Activated T-helper 17 cell treated with anti-CD3 and anti-CD28 coated beads, Interleukin-2, amount 50 U/mL, for 72 hours (primary cell): ENCODE measurements around the gene MOB1A. TPM values are rescaled to one million over a fixed set of nuclear protein-coding genes. Genes with fewer than 3 reads are reported as not detected.

Experiments used
- ATAC-seq: fragments of 150-1000 bp; cut with Tn5 transposase; replicated peaks from 2 replicates; pipeline ENCODE4 v1.10.0; 2021; ENCODE audit warnings: mild to moderate bottlenecking, moderate library complexity
- H3K27ac Mint-ChIP-seq: one replicate; pipeline ENCODE4 v1.8.0; 2022; ENCODE audit warnings: mixed read lengths
- H3K27me3 Mint-ChIP-seq: one replicate; pipeline ENCODE4 v1.8.0; 2022; ENCODE audit warnings: mixed read lengths
- H3K36me3 Mint-ChIP-seq: one replicate; pipeline ENCODE4 v1.8.0; 2022; ENCODE audit warnings: low read depth, mild to moderate bottlenecking, mixed read lengths
- H3K4me1 Mint-ChIP-seq: one replicate; pipeline ENCODE4 v1.8.0; 2022; ENCODE audit warnings: mixed read lengths
- H3K4me3 Mint-ChIP-seq: one replicate; pipeline ENCODE4 v1.8.0; 2022; ENCODE audit warnings: mild to moderate bottlenecking, mixed read lengths
- H3K9me3 Mint-ChIP-seq: one replicate; pipeline ENCODE4 v1.8.0; 2022; ENCODE audit warnings: mixed read lengths
- total RNA-seq, 2 donors: library from RNA; stranded (reverse); gene quantifications; one replicate each; pipeline ENCODE4 v1.2.3, GENCODE V29; 2022

The MOB1A gene
- total RNA-seq, 2 donors from 2014 or later: 155 to 159 TPM

GRCh38 chr2:74205596-74205995 is 26.9 kb upstream of the MOB1A start:
- H3K4me1 Mint-ChIP-seq: peaks cover 37% of the 10 kb centered on the region
- peak overlapping the region; percentile 92 for H3K4me3 Mint-ChIP-seq
- H3K27me3 Mint-ChIP-seq: no peaks in the 10 kb centered on the region
- no peaks in the 10 kb centered on the region for H3K9me3 Mint-ChIP-seq
- peak; percentile 62 for ATAC-seq
- H3K36me3 Mint-ChIP-seq: peaks cover 100% of the 10 kb centered on the region
- peak overlapping the region; percentile 85 for H3K27ac Mint-ChIP-seq

GRCh38 chr2:74205113-74205512 is 26.4 kb upstream of the MOB1A start:
- H3K4me3 Mint-ChIP-seq: peak overlapping the region; percentile 92
- H3K9me3 Mint-ChIP-seq: no peaks in the 10 kb centered on the region
- no peaks in the 10 kb centered on the region for H3K27me3 Mint-ChIP-seq
- H3K36me3 Mint-ChIP-seq: peaks cover 100% of the 10 kb centered on the region
- ATAC-seq: no peak
- H3K27ac Mint-ChIP-seq: peak overlapping the region; percentile 85
- peaks cover 37% of the 10 kb centered on the region for H3K4me1 Mint-ChIP-seq

- H3K27ac Mint-ChIP-seq: peak overlapping the region; percentile 85
- peak overlapping the region; percentile 92 for H3K4me3 Mint-ChIP-seq
- peaks cover 37% of the 10 kb centered on the region for H3K4me1 Mint-ChIP-seq
- H3K36me3 Mint-ChIP-seq: peaks cover 100% of the 10 kb centered on the region
- no peak for ATAC-seq
- H3K27me3 Mint-ChIP-seq: no peaks in the 10 kb centered on the region
- H3K9me3 Mint-ChIP-seq: no peaks in the 10 kb centered on the region
Observed at GRCh38 chr2:74204436-74204835, 25.8 kb upstream of the MOB1A start.

GRCh38 chr2:74201596-74201995 is 22.9 kb upstream of the MOB1A start:
- Mint-ChIP-seq H3K4me1 (peaks cover 38% of the 10 kb centered on the region), H3K36me3 (peaks cover 84% of the 10 kb centered on the region), H3K4me3 (peak overlapping the region; percentile 92), H3K27me3 (no peaks in the 10 kb centered on the region), H3K27ac (peak overlapping the region; percentile 97), H3K9me3 (no peaks in the 10 kb centered on the region)
- ATAC-seq: no peak

GRCh38 chr2:74201196-74201595 is 22.5 kb upstream of the MOB1A start:
- ATAC-seq: no peak
- Mint-ChIP-seq H3K36me3 (peaks cover 80% of the 10 kb centered on the region), H3K4me1 (peaks cover 38% of the 10 kb centered on the region), H3K4me3 (peak overlapping the region; percentile 92), H3K27ac (peak overlapping the region; percentile 97), H3K27me3 (no peaks in the 10 kb centered on the region), H3K9me3 (no peaks in the 10 kb centered on the region)

GRCh38 chr2:74199871-74200305 is 21.2 kb upstream of the MOB1A start:
- H3K36me3 Mint-ChIP-seq: peaks cover 67% of the 10 kb centered on the region
- H3K4me1 Mint-ChIP-seq: peaks cover 30% of the 10 kb centered on the region
- peak overlapping the region; percentile 97 for H3K27ac Mint-ChIP-seq
- no peaks in the 10 kb centered on the region for H3K27me3 Mint-ChIP-seq
- H3K4me3 Mint-ChIP-seq: peak overlapping the region; percentile 92
- no peaks in the 10 kb centered on the region for H3K9me3 Mint-ChIP-seq
- ATAC-seq: peak; percentile 11

GRCh38 chr2:74199275-74199701 is 20.6 kb upstream of the MOB1A start:
- no peak for ATAC-seq
- H3K27me3 Mint-ChIP-seq: no peaks in the 10 kb centered on the region
- H3K4me1 Mint-ChIP-seq: peaks cover 24% of the 10 kb centered on the region
- H3K4me3 Mint-ChIP-seq: peak overlapping the region; percentile 92
- peak overlapping the region; percentile 97 for H3K27ac Mint-ChIP-seq
- H3K9me3 Mint-ChIP-seq: no peaks in the 10 kb centered on the region
- peaks cover 61% of the 10 kb centered on the region for H3K36me3 Mint-ChIP-seq

- peak; percentile 92 for ATAC-seq
- no peaks in the 10 kb centered on the region for H3K9me3 Mint-ChIP-seq
- H3K36me3 Mint-ChIP-seq: peaks cover 55% of the 10 kb centered on the region
- H3K27me3 Mint-ChIP-seq: no peaks in the 10 kb centered on the region
- peaks cover 20% of the 10 kb centered on the region for H3K4me1 Mint-ChIP-seq
- peak within 1 kb of the TSS; percentile 97 for H3K27ac Mint-ChIP-seq
- peak within 1 kb of the TSS; percentile 92 for H3K4me3 Mint-ChIP-seq
Observed at GRCh38 chr2:74198461-74199274, 20.0 kb upstream of the MOB1A start, which contains the start of gene MTHFD2. MTHFD2 (plus strand) TSS chr2:74198615; CDS start chr2:74198642, 27 bp downstream.

- peak overlapping the region; percentile 97 for H3K27ac Mint-ChIP-seq
- peaks cover 16% of the 10 kb centered on the region for H3K4me1 Mint-ChIP-seq
- H3K36me3 Mint-ChIP-seq: peaks cover 49% of the 10 kb centered on the region
- H3K9me3 Mint-ChIP-seq: no peaks in the 10 kb centered on the region
- H3K4me3 Mint-ChIP-seq: peak overlapping the region; percentile 92
- H3K27me3 Mint-ChIP-seq: no peaks in the 10 kb centered on the region
- no peak for ATAC-seq
Observed at GRCh38 chr2:74198023-74198460, 19.4 kb upstream of the MOB1A start.

- H3K4me1 Mint-ChIP-seq: peaks cover 16% of the 10 kb centered on the region
- no peaks in the 10 kb centered on the region for H3K27me3 Mint-ChIP-seq
- no peak for ATAC-seq
- peaks cover 39% of the 10 kb centered on the region for H3K36me3 Mint-ChIP-seq
- no peaks in the 10 kb centered on the region for H3K9me3 Mint-ChIP-seq
- peak overlapping the region; percentile 92 for H3K4me3 Mint-ChIP-seq
- H3K27ac Mint-ChIP-seq: no peak overlapping the region
Observed at GRCh38 chr2:74197049-74197448, 18.4 kb upstream of the MOB1A start.

GRCh38 chr2:74194799-74195198 is 16.1 kb upstream of the MOB1A start:
- H3K27ac Mint-ChIP-seq: no peak overlapping the region
- H3K9me3 Mint-ChIP-seq: no peaks in the 10 kb centered on the region
- H3K4me3 Mint-ChIP-seq: no peak overlapping the region
- peaks cover 3% of the 10 kb centered on the region for H3K27me3 Mint-ChIP-seq
- ATAC-seq: no peak
- peaks cover 16% of the 10 kb centered on the region for H3K36me3 Mint-ChIP-seq
- H3K4me1 Mint-ChIP-seq: peaks cover 8% of the 10 kb centered on the region

GRCh38 chr2:74191596-74192380 is 13.1 kb upstream of the MOB1A start:
- no peak for ATAC-seq
- H3K9me3 Mint-ChIP-seq: no peaks in the 10 kb centered on the region
- no peaks in the 10 kb centered on the region for H3K4me1 Mint-ChIP-seq
- no peak overlapping the region for H3K4me3 Mint-ChIP-seq
- peaks cover 3% of the 10 kb centered on the region for H3K27me3 Mint-ChIP-seq
- H3K36me3 Mint-ChIP-seq: no peaks in the 10 kb centered on the region
- H3K27ac Mint-ChIP-seq: no peak overlapping the region

- Mint-ChIP-seq H3K4me3 (no peak overlapping the region), H3K27ac (no peak overlapping the region), H3K4me1 (peaks cover 8% of the 10 kb centered on the region), H3K27me3 (peaks cover 3% of the 10 kb centered on the region), H3K36me3 (no peaks in the 10 kb centered on the region), H3K9me3 (no peaks in the 10 kb centered on the region)
- no peak for ATAC-seq
Observed at GRCh38 chr2:74188696-74189095, 10.0 kb upstream of the MOB1A start.

GRCh38 chr2:74188018-74188601 is 9.4 kb upstream of the MOB1A start:
- no peaks in the 10 kb centered on the region for H3K9me3 Mint-ChIP-seq
- H3K4me1 Mint-ChIP-seq: peaks cover 8% of the 10 kb centered on the region
- no peak overlapping the region for H3K27ac Mint-ChIP-seq
- no peak for ATAC-seq
- H3K27me3 Mint-ChIP-seq: peaks cover 3% of the 10 kb centered on the region
- H3K36me3 Mint-ChIP-seq: no peaks in the 10 kb centered on the region
- no peak overlapping the region for H3K4me3 Mint-ChIP-seq
